OCI-LY7 (cell line): Measurements from ENCODE around the gene P3H2. TPM values are rescaled to one million over a fixed set of nuclear protein-coding genes. Genes with fewer than 3 reads are reported as not detected.

Experiments
- BruUV-seq: library from RNA; stranded (reverse); fragments of 400-500 nt; replicated peaks from 2 replicates; lab custom pipeline; 2021; lab: Mats Ljungman, UMichigan
- CTCF ChIA-PET: fragments of 300-600 bp; sonication (Branson Sonifier 250); formaldehyde crosslinking; loops from one replicate; lab custom pipeline; 2022; ENCODE audit warnings: antibody characterized with exemption; ENCODE audit not compliant: unreplicated experiment; lab: Charles Lee
- POLR2A ChIA-PET: fragments of 300-600 bp; sonication (Branson Sonifier 250); formaldehyde crosslinking; loops from one replicate; lab custom pipeline; 2022; ENCODE audit warnings: antibody characterized with exemption; lab: Charles Lee
- DNase-seq: peaks from one replicate; pipeline ENCODE4 v3.0.0-alpha.2; 2015; ENCODE audit warnings: low spot score
- H2AFZ ChIP-seq: fragments of 200-600 bp; sonication (generic), shearing (Covaris generic); 2 replicates; pipeline ENCODE4 v1.6.1; 2014; ENCODE audit warnings: mild to moderate bottlenecking, antibody characterized with exemption, low read length, moderate library complexity
- H3K27ac ChIP-seq: fragments of 200-600 bp; sonication (generic); 2 replicates; pipeline ENCODE4 v1.5.1; 2014; ENCODE audit warnings: mixed run types, low read depth, mild to moderate bottlenecking, moderate library complexity, low read length, inconsistent platforms; ENCODE audit not compliant: poor library complexity, severe bottlenecking
- H3K36me3 ChIP-seq: fragments of 200-600 bp; sonication (generic); 2 replicates; pipeline ENCODE4 v1.6.1; 2014; ENCODE audit warnings: mild to moderate bottlenecking, antibody characterized with exemption, low read length, moderate library complexity, mixed read lengths; ENCODE audit not compliant: insufficient read depth
- H3K4me1 ChIP-seq: fragments of 200-600 bp; sonication (generic); 2 replicates; pipeline ENCODE4 v1.5.1; 2014; ENCODE audit warnings: mild to moderate bottlenecking, low read length; ENCODE audit not compliant: insufficient read depth, poor library complexity, severe bottlenecking
- H3K4me2 ChIP-seq: fragments of 200-600 bp; sonication (generic); 2 replicates; pipeline ENCODE4 v1.6.1; 2014; ENCODE audit warnings: mild to moderate bottlenecking, low read length
- H3K4me3 ChIP-seq: fragments of 200-600 bp; sonication (generic); 2 replicates; pipeline ENCODE4 v1.5.1; 2014; ENCODE audit warnings: mild to moderate bottlenecking, low read depth, low read length; ENCODE audit not compliant: poor library complexity, severe bottlenecking
- H3K79me2 ChIP-seq: fragments of 200-600 bp; sonication (generic); 2 replicates; pipeline ENCODE4 v1.6.1; 2016; ENCODE audit warnings: low read depth, mild to moderate bottlenecking, low read length, moderate library complexity, mixed read lengths; ENCODE audit not compliant: insufficient read depth
- H3K9me2 ChIP-seq: fragments of 200-600 bp; sonication (generic); 2 replicates; pipeline ENCODE4 v1.6.1; 2016; ENCODE audit warnings: mild to moderate bottlenecking, low read length, mixed read lengths; ENCODE audit not compliant: insufficient read depth
- H3K9me3 ChIP-seq: fragments of 200-600 bp; sonication (generic); 2 replicates; pipeline ENCODE4 v1.6.1; 2014; ENCODE audit warnings: mild to moderate bottlenecking, mixed run types, low read length, mixed read lengths
- H4K20me1 ChIP-seq: fragments of 200-600 bp; sonication (generic); 2 replicates; pipeline ENCODE4 v1.6.1; 2014; ENCODE audit warnings: mild to moderate bottlenecking, antibody characterized with exemption, low read length, moderate library complexity, mixed read lengths; ENCODE audit not compliant: insufficient read depth
- CTCF ChIP-seq: fragments of 200-600 bp; sonication (generic); conservative IDR thresholded peaks from 2 replicates; pipeline ENCODE4 v1.5.1; 2014; ENCODE audit warnings: mild to moderate bottlenecking, antibody characterized with exemption, low read length, moderate library complexity, mixed read lengths
- EZH2phosphoT487 ChIP-seq: fragments of 200-600 bp; sonication (generic); IDR thresholded peaks from 2 replicates; pipeline ENCODE4 v1.6.1; 2018; ENCODE audit warnings: low read depth, borderline replicate concordance, mild to moderate bottlenecking, mixed run types, antibody characterized with exemption, low read length, moderate library complexity, mixed read lengths
- intact Hi-C: fragments of 100-400 bp; cut with micrococcal nuclease; formaldehyde crosslinking; loops from one replicate; pipeline ENCODE4 v1.10.0; 2022; ENCODE audit not compliant: unreplicated experiment
- total RNA-seq, 2 experiments: library from RNA; depleted of rRNA in 1 of 2; stranded (reverse); fragments of >200 nt in 1 of 2; shearing (Covaris generic) in 1 of 2; gene quantifications; 2 replicates each; pipeline ENCODE4 v1.2.3, GENCODE V29; 2014 to 2022

P3H2 gene
- total RNA-seq, 2 experiments from 2014 or later, result not detected

- no peaks in the 10 kb centered on the region for H3K36me3 ChIP-seq
- TF ChIP-seq CTCF (no peak), EZH2phosphoT487 (no peak)
- intact Hi-C loops, result no loop called here
- no peak overlapping the region for H3K4me3 ChIP-seq
- no peaks in the 10 kb centered on the region for H4K20me1 ChIP-seq
- no peaks in the 10 kb centered on the region for H3K79me2 ChIP-seq
- no peak overlapping the region for H2AFZ ChIP-seq
- ChIA-PET CTCF (no interaction called here), POLR2A (interaction anchor here (0.9 kb wide), 1 partner anchor 10 kb away, joined by 3 read pairs; no protein-coding TSS in a partner anchor)
- H3K4me1 ChIP-seq, result no peaks in the 10 kb centered on the region
- H3K9me3 ChIP-seq, result no peaks in the 10 kb centered on the region
- no peaks in the 10 kb centered on the region for H3K9me2 ChIP-seq
- no peak for DNase-seq
- no peak overlapping the region for H3K27ac ChIP-seq
- no peak overlapping the region for H3K4me2 ChIP-seq
- no TSS peak for BruUV-seq
These were observed 24.4 kb downstream of the P3H2 start for GRCh38 chr3:190096345-190096744.

- POLR2A ChIA-PET, result interaction anchor here (0.6 to 0.9 kb wide), 2 partner anchors 21 to 106 kb away, joined by 3 to 4 read pairs; no protein-coding TSS in a partner anchor
These were observed 26.5 kb downstream of the P3H2 start for GRCh38 chr3:190094160-190094718.

More at GRCh38 chr3:190094160-190094718, 26.5 kb downstream of the P3H2 start:
- Histone ChIP-seq H3K79me2 (no peaks in the 10 kb centered on the region), H2AFZ (no peak overlapping the region), H3K27ac (no peak overlapping the region), H3K4me2 (no peak overlapping the region), H3K9me2 (no peaks in the 10 kb centered on the region), H3K9me3 (no peaks in the 10 kb centered on the region), H4K20me1 (no peaks in the 10 kb centered on the region), H3K4me1 (no peaks in the 10 kb centered on the region), H3K36me3 (no peaks in the 10 kb centered on the region), H3K4me3 (no peak overlapping the region)
- BruUV-seq, result no TSS peak
- DNase-seq, result no peak
- CTCF ChIA-PET, result no interaction called here
- no peak for TF ChIP-seq CTCF
- TF ChIP-seq EZH2phosphoT487, result no peak
- intact Hi-C loops, result no loop called here
